Lower leg skin (tissue), 4 donors: ENCODE data around the gene NEO1. TPM values are rescaled to one million over a fixed set of nuclear protein-coding genes. Genes with fewer than 3 reads are reported as not detected.

Experiments used
- DNase-seq, 2 donors: peaks; one replicate each; pipeline ENCODE4 v3.0.0-alpha.2; 2019; ENCODE audit warnings: low spot score in 2 of 2
- H3K4me3 ChIP-seq: fragments of 200-600 bp; sonication (generic); 2 replicates; pipeline ENCODE4 v1.5.1; 2017; ENCODE audit warnings: mild to moderate bottlenecking, low read depth; ENCODE audit not compliant: poor library complexity, severe bottlenecking
- POLR2A ChIP-seq, 2 donors: fragments of 450-650 bp; IDR thresholded peaks; one replicate each; pipeline ENCODE4 v1.6.1; 2016 to 2017; ENCODE audit warnings: antibody characterized with exemption in 2 of 2, mild to moderate bottlenecking in 1 of 2, moderate library complexity in 1 of 2
- WGBS, 2 donors: methylation state at CpG; one replicate each; pipeline ENCODE4 v1.1.5; 2018; 5-methylcytosine and 5-hydroxymethylcytosine counted together
- intact Hi-C: fragments of 100-400 bp; cut with DNase I; formaldehyde crosslinking; loops from one replicate; pipeline ENCODE4 v1.15.0; 2023; ENCODE audit warnings: low total_unique reads
- total RNA-seq, 4 donors: library from RNA; depleted of rRNA; stranded (reverse); fragments of >200 nt; gene quantifications; one replicate each; pipeline ENCODE4 v1.1.0, GENCODE V29; 2016
- TF ChIP-seq, protein P1 (sequence below), 3 donors: fragments of 450-650 bp; IDR thresholded peaks; one replicate each; pipeline ENCODE4 v1.5.1; 2016; ENCODE audit warnings: antibody characterized with exemption in 3 of 3, mild to moderate bottlenecking in 3 of 3, moderate library complexity in 2 of 3

NEO1 gene
- total RNA-seq, 4 donors from 2014 or later: 60.0 to 102 (median 80.9) TPM

DNA sequence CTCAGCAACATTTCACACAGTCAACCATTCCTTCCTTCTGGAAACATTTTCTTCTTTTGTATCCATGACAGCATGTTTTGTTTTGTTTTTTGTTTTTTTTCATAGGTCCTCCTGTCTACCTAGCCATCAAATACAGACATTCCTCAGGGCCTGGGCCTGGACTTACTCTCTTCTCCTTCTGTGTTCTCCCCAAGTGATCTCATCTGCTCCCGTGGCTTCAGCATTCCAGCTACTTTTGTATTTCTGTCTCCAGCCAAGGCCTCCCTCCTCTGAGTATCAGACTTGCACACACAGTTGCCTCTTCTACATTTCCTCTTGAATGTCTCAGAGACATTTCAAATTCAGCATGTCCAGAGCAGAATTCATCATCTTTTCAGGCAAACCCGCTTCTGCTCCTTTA is 234.0 kb downstream of the NEO1 start:
- TF ChIP-seq POLR2A (IDR thresholded peaks at IDR 0.05): no peak
- TF ChIP-seq, protein P1, sequence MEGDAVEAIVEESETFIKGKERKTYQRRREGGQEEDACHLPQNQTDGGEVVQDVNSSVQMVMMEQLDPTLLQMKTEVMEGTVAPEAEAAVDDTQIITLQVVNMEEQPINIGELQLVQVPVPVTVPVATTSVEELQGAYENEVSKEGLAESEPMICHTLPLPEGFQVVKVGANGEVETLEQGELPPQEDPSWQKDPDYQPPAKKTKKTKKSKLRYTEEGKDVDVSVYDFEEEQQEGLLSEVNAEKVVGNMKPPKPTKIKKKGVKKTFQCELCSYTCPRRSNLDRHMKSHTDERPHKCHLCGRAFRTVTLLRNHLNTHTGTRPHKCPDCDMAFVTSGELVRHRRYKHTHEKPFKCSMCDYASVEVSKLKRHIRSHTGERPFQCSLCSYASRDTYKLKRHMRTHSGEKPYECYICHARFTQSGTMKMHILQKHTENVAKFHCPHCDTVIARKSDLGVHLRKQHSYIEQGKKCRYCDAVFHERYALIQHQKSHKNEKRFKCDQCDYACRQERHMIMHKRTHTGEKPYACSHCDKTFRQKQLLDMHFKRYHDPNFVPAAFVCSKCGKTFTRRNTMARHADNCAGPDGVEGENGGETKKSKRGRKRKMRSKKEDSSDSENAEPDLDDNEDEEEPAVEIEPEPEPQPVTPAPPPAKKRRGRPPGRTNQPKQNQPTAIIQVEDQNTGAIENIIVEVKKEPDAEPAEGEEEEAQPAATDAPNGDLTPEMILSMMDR (IDR thresholded peaks at IDR 0.05): no peak
- intact Hi-C loops: no loop called here
- H3K4me3 ChIP-seq: no peak overlapping the region
- no peak for DNase-seq
- 79 to 81% methylated on average over 2 of the region's 2 CpGs for WGBS, 2 donors

DNA sequence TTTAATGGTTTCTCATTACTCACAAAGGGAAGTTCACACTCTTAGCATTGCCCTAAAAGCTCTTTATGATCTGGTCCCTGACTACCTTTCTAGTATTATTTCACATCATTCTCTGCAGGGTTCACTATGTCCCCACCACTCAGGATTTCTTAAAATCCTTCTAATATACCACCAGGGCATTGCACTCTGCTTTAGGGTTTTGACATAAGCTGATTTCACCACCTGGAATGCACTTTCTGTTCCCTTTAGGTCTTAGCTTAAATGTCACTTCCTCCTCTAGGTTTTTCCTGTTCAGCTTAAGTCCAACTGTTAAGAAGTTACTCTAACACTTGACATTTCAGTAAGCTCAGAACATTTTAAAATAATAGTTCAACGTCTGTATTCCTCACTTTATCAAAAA is 234.8 kb downstream of the NEO1 start:
- no peak for TF ChIP-seq POLR2A (IDR thresholded peaks at IDR 0.05)
- TF ChIP-seq, protein P1 (IDR thresholded peaks at IDR 0.05): no peak
- no peak for DNase-seq
- WGBS, 2 donors: 71 to 73% methylated on average over 1 of the region's 1 CpG
- no peak overlapping the region for H3K4me3 ChIP-seq
- intact Hi-C loops: no loop called here

DNA sequence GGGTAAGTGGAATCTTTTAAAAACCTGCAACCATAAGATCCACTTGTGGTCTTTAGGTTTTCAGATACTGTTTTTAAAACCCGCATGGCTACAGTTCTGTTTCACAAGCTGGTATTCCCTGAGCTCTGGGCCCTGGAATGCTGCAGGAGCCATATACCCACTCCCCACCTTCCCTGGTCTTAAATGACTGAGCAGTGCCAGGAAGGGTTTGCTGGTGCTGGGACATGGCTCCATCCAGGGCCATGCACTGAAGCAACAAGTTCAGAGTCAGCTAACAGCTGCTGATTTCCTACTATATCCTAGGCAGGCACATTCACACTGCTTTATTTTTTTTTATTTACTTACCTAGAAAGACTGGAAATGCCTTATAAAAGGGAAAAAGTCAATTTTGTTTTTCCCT is 239.2 kb downstream of the NEO1 start:
- TF ChIP-seq, protein P1 (IDR thresholded peaks at IDR 0.05): no peak
- TF ChIP-seq POLR2A (IDR thresholded peaks at IDR 0.05): no peak
- no peak overlapping the region for H3K4me3 ChIP-seq
- intact Hi-C loops: no loop called here

DNA sequence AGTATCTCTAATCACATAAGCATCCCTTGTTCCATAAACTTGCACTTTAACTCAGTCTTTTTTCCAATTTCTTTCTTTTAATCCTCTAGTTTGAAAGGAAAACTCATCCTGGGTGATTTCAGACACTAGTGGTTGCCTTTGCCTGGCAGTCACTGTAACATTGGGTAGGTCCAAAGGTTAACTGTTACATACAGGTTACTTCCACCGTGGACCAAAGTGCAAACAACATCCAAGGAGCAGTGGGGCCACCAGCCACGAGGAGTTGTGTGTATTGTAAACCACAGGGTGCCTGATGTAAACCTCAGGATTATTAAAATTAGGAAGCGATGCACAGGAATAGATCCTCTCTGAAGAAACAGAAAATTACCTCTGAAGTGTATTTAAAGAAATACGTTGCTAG is 241.5 kb downstream of the NEO1 start:
- no peak overlapping the region for H3K4me3 ChIP-seq
- TF ChIP-seq, protein P1 (IDR thresholded peaks at IDR 0.05): no peak
- no peak for TF ChIP-seq POLR2A (IDR thresholded peaks at IDR 0.05)
- intact Hi-C loops: no loop called here
- WGBS, 2 donors: 88 to 91% methylated on average over 4 of the region's 4 CpGs
- no peak for DNase-seq

More for the DNA sequence above, 239.2 kb downstream of the NEO1 start:
- WGBS, 2 donors: 97 to 100% methylated on average over 1 of the region's 1 CpG
- DNase-seq: no peak

DNA sequence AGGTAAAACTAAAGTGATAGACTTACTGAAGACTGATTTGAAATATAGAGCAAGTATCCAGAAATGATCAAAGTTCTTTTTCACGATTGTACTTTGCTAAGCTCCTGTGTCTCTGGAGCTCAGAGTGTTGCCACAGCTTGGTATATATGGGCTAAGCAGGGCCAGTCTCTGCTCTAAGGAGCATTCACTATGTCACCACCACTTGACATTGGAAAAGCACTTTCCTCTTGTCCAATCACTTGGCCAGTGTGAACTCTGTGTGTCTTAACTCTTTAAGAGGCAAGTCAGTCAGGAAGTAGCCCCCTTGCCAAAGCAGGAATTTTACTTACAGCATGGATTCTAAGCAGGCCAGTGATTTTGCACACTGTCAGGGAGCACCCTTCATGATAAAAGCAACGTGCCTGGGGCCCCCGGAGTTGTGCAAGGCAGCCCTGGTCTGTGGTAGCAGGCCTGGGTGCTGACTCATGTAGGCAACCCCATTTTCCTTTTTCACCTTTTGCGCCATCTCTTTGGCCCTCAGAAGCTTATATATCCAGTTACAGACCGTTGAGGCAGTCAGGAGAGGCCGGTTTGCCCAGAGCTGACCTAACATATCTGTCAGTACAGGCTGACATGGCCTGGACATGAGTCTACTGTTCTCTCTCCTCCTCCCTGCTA is 243.5 kb downstream of the NEO1 start:
- WGBS, 2 donors: 76 to 80% methylated on average over 6 of the region's 6 CpGs
- intact Hi-C loops: no loop called here
- no peak overlapping the region for H3K4me3 ChIP-seq
- no peak for DNase-seq
- TF ChIP-seq, protein P1 (IDR thresholded peaks at IDR 0.05): no peak
- no peak for TF ChIP-seq POLR2A (IDR thresholded peaks at IDR 0.05)
